A673 (cell line): ENCODE results near the gene CLTRN.

Experiments used
- CTCF ChIP-seq: fragments of 300-800, 200-600 bp; sonication (generic); conservative IDR thresholded peaks from 2 replicates; pipeline ENCODE4 v1.5.1; 2017; ENCODE audit warnings: low read depth, mild to moderate bottlenecking, antibody characterized with exemption, low read length, moderate library complexity, mixed read lengths
- EZH2 ChIP-seq: fragments of 200-600 bp; sonication (generic); IDR thresholded peaks from 2 replicates; pipeline ENCODE4 v1.6.1; 2017; ENCODE audit warnings: borderline replicate concordance, low read depth, mild to moderate bottlenecking, mixed read lengths, antibody characterized with exemption, low read length; ENCODE audit not compliant: poor library complexity, severe bottlenecking

- no peak for TF ChIP-seq CTCF
- TF ChIP-seq EZH2, result no peak
Observed at GRCh38 chrX:15646031-15646430, 18.6 kb downstream of the CLTRN start.
